Liver (tissue), 2 donors: Measurements from ENCODE around the gene PHF11.

ENCODE experiments used
- YY1 ChIP-seq: IDR thresholded peaks from 2 replicates; pipeline ENCODE4 v1.6.1; 2016; ENCODE audit warnings: antibody characterized with exemption, mild to moderate bottlenecking
- TF ChIP-seq, protein P1 (sequence below): fragments of 150-350 bp; IDR thresholded peaks from 2 replicates; pipeline ENCODE4 v1.5.1; 2017; ENCODE audit warnings: improper control_type of control experiment, low read depth, low read length; ENCODE audit not compliant: missing input control
- TF ChIP-seq, protein P2 (sequence below): IDR thresholded peaks from 2 replicates; pipeline ENCODE4 v1.6.1; 2016; ENCODE audit warnings: antibody characterized with exemption, mild to moderate bottlenecking
- donor health status: healthy.

DNA sequence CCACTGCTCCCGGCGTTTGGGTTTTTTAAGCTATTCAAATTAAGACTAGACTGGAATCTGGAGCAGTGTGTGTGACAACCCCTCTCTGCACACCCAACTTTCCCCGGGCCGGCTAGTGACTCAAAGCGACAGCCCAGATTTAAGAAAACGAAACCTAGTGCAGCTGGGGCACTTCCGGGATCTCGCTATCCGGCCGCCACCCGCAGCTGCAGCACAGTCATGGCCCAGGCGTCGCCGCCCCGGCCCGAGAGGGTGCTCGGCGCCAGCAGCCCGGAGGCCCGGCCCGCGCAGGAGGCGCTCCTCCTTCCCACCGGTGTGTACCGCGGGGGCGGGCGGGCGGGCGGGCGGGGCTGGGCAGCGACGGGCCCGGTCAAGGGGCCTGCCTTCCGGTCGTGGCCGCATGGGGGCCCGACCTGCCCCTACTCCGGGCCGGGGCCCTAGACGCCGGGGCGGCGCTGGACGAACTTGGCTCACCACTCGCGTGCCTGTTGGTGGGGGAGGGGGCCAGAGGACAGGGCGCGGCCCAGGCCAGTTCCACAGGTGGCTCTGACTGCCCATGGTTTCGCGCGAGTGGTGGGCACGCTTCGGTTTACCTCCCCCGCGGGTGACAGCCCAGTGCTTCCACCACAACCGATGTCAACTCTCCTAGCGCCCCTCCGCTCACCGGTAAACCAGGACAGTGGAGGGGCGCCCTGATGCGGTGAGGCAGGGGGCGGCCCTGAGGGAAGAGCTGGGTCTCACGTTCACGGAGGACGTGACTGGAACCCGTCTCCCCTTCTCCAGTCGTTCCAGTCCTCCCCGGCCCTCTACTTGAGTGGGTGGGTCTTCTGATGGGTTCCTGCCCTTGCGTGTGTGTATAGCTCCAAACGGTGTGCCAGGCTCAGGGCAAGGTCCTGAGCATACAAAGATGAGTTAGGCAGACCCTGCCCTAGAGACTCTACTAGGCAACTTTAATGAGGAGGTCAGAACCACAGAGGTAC is at the start of gene PHF11:
- TF ChIP-seq, protein P1, sequence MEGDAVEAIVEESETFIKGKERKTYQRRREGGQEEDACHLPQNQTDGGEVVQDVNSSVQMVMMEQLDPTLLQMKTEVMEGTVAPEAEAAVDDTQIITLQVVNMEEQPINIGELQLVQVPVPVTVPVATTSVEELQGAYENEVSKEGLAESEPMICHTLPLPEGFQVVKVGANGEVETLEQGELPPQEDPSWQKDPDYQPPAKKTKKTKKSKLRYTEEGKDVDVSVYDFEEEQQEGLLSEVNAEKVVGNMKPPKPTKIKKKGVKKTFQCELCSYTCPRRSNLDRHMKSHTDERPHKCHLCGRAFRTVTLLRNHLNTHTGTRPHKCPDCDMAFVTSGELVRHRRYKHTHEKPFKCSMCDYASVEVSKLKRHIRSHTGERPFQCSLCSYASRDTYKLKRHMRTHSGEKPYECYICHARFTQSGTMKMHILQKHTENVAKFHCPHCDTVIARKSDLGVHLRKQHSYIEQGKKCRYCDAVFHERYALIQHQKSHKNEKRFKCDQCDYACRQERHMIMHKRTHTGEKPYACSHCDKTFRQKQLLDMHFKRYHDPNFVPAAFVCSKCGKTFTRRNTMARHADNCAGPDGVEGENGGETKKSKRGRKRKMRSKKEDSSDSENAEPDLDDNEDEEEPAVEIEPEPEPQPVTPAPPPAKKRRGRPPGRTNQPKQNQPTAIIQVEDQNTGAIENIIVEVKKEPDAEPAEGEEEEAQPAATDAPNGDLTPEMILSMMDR = peak; percentile 20
- TF ChIP-seq, protein P2, sequence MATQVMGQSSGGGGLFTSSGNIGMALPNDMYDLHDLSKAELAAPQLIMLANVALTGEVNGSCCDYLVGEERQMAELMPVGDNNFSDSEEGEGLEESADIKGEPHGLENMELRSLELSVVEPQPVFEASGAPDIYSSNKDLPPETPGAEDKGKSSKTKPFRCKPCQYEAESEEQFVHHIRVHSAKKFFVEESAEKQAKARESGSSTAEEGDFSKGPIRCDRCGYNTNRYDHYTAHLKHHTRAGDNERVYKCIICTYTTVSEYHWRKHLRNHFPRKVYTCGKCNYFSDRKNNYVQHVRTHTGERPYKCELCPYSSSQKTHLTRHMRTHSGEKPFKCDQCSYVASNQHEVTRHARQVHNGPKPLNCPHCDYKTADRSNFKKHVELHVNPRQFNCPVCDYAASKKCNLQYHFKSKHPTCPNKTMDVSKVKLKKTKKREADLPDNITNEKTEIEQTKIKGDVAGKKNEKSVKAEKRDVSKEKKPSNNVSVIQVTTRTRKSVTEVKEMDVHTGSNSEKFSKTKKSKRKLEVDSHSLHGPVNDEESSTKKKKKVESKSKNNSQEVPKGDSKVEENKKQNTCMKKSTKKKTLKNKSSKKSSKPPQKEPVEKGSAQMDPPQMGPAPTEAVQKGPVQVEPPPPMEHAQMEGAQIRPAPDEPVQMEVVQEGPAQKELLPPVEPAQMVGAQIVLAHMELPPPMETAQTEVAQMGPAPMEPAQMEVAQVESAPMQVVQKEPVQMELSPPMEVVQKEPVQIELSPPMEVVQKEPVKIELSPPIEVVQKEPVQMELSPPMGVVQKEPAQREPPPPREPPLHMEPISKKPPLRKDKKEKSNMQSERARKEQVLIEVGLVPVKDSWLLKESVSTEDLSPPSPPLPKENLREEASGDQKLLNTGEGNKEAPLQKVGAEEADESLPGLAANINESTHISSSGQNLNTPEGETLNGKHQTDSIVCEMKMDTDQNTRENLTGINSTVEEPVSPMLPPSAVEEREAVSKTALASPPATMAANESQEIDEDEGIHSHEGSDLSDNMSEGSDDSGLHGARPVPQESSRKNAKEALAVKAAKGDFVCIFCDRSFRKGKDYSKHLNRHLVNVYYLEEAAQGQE = no peak
- peak; percentile 58 for TF ChIP-seq YY1
